Ammon's horn (tissue), 1 donor: ENCODE results near the gene C1orf159.
"Not testable (repeated sequence)": the region's sequence is repeated elsewhere in the genome, so short reads cannot be mapped to it uniquely, and the experiment has no call there.

Experiments used
- DNase-seq: peaks from one replicate; pipeline ENCODE4 v3.0.0-alpha.2; 2016; ENCODE audit warnings: low spot score

Gene C1orf159

DNA sequence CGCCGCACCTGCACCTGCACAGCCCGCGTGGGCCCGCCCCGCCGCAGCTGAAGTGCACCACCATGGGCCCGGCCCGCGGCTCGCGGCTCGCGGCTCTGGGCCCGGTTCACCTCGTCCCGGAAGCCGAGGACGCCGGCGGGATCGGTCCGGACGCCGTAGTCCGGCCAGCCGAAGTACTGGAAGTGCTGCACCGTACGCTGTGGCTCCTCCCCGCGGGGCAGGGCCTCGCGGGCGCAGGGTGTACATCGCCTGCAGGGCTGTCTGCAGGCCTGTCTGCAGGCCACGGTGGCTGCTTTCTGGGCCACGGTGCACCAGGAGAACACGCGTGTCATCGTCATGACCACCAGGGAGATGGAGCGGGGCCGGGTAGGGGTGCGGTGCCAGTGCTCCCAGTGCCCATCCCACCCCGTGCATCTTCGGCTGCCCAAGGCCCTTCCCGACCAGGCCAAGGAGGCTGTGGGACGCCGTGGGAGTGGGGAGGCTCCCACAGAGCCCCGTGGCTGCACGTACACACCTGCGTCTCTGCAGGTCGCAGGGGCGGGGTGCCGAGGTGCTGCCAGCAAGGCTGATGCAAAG is 48.5 kb downstream of the C1orf159 start:
- DNase-seq: no peak

DNA sequence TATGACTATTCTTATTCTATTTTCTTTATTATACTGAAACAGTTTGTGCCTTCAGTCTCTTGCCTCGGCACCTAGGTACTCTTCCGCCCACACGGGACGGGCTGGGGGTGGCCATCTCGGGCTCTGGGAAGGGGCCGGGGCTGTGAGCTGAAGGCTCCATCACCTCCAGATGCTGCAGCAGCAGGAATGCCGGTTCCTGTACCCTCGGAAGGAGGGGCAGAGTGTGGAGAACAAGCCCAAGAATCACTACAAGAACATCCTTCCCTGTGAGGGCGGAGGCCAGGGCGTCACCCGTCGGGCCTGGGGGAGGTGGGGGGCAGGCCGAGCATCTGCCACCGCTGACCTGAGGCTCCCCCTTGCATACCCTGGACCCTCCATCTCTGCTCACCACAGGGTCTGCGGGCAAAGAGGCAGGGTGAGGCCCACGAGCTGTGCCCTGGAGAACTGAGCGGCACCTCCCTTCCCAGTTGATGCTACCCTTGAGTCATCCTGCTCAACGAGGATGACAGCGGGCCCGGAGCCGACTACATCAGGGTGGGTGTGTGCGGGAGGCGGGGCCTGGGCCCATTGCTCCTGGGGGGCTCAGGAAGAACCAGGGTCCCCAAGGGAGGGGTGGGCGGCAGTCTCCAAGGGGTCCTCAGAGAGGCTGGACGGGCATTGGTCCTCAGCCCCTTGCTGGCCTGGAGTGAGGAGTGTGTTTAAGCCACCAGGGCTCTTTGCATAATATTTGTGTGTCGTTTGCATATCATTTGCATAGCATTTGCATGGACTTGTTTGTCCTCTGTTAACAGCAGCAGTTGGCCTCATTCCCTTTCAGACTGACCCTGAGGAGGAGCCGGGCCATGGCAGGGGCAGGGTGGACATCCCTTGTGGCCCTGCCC is 49.2 kb downstream of the C1orf159 start:
- no peak for DNase-seq

DNA sequence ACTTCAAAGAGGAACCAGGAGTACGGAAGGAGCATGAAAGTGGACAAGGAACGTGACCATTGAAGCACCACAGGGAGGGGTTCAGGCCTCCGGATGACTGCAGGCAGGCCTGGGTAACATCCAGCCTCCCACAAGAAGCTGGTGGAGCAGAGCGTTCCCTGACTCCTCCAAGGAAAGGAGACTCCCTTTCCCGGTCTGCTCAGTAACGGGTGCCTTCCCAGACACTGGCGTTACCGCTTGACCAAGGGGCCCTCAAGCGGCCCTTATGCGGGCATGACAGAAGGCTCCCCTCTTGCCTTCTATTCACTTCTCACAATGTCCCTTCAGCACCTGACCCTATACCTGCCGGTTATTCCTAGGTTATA is 50.0 kb downstream of the C1orf159 start:
- DNase-seq: not testable (repeated sequence)

DNA sequence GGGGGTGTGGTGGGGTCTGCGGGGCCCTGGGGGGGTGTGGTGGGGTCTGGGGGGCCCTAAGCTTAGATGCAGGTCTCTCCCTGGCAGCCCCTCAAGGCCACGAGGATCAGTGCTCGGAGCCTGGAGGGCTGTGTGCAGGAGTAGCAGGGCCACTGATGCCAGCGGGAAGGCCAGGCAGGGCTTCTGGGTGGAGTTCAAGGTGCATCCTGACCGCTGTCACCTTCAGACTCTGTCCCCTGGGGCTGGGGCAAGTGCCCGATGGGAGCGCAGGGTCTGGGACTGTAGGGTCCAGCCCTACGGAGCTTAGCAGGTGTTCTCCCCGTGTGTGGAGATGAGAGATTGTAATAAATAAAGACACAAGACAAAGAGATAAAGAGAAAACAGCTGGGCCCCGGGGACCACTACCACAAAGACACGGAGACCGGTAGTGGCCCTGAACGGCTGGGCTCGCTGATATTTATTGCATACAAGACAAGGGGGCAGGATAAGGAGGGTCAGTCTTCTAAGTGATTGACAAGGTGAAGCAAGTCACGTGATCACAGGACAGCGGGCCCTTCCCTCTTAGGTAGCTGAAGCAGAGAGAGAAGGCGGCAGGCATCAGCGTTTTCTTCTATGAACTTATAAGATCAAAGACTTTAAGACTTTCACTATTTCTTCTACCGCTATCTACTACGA is 50.5 kb downstream of the C1orf159 start:
- no peak for DNase-seq

DNA sequence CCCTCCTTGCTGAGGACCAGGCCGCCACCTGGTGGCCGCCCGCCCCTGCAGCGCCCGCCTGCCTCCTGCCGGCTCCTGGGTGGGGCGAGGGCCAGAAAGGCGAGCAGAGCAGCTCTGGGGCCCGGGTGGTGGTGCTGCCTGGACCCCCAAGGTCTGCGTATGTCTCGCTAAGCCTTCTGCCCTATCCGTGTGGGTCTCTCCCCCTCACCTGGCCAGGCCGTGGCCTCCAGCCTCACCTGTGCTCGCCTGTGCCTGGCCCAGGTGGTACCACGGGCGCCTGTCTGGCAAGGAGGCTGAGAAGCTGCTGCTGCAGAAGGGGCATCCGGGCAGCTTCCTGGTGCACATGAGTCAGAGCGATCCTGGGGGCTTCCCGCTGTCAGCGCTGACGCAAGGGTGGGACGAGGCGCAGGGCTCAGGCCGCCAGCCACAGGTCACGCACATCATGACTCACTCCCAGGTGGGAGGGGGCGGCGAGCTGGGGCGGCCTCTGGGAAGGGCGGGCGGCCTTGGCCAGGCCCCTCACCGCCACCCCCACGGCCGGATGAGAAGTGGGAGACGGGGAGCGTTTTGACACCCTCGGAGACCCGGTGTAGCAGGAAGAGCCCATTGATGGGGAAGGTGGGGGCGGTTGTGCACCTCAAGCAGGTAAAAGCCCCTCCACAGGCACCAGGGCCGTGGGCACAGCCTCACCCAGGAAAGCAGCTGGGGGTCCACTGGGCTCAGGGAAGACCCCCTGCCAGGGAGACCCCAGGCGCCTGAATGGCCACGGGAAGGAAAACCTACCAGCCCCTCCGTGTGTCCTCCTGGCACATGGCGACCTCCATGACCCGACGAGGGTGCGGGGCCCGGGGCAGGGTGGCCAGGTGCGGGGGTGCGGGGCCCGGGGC is 51.7 kb downstream of the C1orf159 start:
- DNase-seq: no peak

DNA sequence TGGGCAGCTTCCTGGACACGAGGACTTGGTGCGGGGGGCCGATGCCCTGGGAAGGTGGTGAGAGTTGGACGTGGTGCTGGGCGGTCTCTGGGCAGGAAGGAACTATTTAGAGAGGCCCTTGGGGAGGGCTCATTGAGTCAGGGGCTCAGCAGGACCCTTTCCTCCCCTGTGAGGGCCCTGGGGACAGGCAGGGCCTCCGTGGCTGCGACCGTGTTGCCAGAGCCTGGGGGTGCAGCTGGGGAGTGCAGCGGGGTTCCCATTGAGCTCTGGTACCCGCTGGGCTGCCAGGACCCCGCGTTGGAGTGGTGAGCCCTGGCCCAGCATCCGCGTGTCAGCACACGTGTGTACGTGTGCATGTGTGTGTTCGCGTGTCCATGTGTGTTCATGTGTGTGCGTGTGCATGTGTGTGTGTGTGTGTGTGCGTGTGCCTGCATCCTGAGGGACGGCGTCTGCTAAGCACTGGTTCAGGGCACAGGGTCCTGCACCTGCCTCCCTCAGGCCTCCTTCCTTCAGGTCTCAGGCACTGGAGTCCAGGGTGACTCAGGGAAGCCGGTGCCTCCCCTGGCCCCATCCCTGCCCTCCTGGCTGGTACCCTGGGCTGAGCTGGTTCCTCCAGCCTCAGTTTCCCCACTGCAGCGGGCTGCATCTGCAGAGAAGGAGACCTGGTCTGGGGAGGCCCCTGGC is 52.5 kb downstream of the C1orf159 start:
- no peak for DNase-seq

DNA sequence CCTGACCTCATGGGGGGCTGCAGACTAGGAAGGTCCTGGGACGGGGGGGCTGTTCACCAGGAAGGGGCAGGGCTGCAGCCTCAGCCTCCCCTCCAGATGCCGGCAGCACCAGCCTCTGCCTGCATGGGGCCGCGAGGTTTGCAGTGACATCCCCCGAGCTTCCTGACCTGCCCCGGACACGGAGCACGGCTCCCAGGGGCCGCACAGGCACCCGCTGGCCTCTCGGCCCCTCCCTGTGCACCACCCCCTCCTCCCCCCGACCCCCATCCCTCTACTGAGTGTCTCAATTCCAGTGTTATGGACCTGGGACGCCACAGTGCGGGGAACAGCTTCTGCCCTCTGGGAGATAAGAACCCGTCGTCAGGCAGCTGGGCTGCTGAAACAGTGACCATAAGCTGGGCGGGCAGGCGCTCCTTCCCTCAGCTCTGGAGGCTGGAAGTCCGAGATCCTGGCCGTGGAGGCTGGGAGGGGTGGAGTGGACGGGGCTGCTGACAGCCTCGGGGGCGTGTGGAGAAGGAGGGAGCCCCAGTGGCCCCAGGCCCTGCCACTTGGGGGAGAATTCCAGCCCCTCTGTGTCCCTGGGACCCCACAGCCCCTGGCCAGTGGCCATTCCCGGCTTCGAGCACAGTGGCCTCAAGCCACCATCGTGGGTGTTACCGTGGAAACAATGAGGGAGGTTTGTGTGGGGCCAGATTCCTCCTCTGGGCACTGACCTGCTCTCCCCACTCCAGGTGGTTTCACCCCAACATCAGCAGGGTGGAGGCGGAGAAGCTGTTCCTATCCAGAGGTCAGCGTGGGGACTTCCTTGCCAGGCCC is 53.3 kb downstream of the C1orf159 start:
- no peak for DNase-seq

DNA sequence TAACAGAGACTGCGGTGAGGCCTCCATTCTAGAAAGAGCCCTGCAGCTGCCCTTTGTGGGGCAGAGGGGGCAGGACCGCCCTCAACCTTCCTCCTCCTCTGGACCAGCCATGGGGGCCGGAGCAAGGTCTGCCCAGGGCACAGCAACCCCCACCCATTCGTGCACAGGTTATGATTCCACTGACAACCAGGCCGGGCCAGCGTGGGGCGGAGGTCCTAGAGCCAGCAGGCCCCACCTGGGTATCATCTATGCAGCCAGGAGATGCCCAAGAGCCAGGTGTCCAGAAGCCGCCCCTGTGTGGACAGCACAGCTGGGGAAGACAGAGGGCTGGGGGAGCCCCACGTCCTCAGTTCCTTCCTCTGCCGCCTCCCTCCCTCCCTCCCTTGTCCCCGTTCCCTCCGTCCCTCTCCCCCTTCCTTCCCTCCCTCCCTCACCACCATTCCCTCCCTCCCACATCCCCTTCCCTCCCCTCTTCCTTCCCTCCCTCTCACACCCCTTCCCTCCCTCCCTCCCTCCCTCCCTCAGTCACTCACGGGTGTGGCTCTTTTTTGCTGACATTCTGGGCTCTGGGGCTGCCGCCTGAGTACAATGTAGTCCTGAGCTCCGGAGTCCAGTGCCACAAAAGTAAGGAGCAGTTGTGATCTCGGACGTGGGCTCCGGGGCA is 54.1 kb downstream of the C1orf159 start:
- no peak for DNase-seq

DNA sequence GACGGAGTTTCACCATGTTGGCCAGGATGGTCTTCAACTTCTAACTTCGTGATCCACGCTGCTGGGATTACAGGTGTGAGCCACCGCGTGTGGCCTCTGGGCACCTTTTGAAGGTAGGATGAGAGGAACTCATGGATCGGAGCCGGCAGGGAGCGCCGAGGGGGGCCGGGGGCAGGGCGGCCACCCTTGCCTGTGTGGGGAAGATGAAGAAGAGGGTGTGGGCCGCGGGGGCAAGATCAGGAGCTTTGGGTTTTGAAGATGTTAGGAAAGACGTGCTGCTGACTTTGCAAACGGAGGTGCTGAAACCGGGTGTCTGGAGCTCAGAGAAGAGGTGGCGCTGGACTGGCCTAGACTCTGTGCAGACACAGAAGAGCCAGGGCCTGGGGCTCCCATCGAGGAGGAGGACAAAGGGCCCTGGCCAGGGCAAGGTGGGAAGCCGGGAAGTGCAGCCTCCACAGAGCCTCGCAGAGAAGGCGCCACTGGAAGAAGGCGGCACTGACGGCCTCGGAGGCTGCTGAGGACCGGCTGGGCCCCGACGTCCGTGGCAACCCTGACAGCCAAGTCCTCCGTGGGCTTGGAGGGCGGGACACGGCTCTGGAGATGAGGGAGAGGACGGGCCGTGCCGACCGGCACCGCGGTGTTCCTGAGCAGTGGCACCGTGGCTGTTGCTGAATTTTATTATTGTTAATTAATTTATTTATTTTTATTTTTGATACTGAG is 55.4 kb downstream of the C1orf159 start:
- DNase-seq: no peak

DNA sequence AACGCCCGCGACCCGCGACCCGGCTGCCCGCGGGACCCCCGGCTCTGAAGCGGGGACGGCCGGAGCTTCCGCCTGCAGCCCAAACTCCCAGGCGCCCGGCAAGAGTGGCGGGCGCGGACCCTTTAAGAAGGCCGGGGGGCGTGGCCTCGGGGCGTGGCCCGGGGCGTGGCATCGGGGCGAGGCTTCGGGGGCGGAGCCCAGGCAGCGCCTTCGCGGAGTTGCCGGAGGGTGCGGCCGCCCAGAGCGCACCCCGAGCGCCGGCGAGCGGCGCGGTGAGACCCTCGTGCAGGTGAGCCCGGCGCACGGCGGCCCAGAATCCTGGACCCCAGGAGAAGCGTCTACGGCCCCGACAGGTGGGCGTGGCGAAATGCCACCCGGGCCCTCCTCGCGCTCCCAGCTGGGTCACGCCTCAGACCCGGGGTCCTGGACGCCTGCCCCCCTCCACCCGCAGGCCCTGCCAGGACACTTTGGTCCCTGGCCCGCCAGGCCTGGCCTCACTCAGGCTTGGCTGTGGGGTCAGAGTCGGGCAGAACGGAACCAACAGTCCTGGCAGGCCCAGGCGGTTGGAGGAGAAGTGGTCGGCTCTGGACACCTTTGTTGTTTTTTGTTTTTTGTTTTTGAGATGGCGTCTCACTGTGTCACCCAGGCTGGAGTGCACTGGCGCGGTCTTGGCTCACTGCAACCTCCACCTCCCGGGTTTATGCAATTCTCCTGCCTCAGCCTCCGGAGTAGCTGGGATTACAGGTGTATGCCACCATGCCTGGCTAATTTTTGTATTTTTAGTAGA is 56.2 kb downstream of the C1orf159 start:
- DNase-seq: peak; percentile 71

DNA sequence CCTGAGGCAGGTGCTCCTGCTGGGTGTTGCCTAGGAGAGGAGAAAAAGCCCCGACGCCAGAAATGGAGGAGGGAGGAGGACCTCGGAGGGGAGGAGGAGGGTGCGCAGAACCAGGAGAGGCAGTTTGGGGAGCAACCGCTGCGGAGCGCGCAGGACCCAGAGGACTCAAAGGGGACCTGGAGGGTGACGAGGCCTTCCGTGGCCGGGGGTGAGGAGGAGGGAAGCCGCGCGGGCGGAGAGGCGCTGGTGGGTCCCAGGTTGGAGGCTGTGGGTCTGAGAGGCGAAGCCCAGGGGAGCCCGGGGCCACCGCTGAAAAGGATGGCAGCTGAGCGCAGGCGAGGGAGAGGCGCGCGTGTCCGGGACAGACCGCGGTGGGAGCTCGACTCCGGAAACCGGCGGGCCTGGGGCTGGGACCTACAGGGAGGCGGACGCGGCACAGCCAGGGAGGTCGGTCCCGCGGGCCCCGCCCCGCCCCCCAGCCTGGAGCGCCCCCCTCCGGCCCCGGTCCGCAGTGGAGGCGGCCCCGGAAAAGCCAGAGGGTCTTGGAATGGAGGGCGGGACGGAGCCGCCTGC is 56.9 kb downstream of the C1orf159 start:
- DNase-seq: no peak

DNA sequence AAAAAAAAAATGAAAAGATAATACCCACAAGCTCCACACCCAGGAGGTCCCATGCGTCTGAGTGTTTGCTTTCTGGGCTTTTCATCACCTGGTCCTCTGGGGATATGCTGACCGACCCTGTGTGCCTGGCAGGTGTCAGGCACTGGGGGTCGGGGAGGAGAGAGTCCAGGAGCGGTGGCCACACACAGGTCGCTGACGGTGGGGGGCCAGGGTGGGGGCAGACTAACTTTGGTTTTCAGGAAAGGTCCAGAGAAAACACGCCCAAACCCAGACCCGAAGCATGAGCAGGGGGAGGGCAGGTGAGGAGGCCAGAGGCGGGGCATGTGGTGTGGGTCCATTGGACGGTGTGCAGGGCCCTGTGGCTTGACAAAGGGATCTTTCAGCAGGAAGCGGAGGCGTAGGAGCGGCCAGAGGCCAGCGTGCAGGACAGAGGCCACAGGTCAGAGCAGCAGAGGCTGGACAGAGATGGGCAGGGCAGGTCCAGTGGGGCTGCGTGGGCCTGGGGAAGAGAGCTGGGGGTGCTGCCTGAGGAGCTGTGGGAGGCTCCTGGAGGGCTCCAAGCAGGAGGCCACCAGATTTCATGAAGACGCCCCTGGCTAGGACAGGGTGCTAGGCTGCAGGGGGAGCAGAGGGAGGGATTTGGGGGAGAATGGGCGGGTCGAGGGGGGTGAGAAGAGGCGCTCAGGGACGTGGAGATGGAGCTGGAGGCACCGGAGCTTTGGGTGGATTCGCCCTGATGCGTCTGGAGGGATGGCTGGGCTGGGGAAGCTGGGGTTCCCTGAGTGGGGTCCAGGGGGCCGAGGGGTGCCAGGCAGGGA is 57.6 kb downstream of the C1orf159 start:
- DNase-seq: no peak

DNA sequence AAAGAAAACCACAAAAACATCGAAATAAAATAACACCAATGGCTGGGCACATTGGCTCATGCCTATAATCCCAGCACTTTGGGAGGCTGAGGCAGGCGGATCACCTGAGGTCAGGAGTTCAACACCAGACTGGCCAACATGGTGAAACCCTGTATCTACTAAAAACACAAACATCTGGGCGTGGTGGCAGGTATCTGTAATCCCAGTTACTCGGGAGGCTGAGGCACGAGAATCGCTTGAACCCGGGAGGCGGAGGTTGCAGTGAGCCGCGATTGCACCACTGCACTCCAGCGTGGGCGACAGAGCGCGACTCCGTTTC is 58.2 kb downstream of the C1orf159 start:
- not testable (repeated sequence) for DNase-seq

DNA sequence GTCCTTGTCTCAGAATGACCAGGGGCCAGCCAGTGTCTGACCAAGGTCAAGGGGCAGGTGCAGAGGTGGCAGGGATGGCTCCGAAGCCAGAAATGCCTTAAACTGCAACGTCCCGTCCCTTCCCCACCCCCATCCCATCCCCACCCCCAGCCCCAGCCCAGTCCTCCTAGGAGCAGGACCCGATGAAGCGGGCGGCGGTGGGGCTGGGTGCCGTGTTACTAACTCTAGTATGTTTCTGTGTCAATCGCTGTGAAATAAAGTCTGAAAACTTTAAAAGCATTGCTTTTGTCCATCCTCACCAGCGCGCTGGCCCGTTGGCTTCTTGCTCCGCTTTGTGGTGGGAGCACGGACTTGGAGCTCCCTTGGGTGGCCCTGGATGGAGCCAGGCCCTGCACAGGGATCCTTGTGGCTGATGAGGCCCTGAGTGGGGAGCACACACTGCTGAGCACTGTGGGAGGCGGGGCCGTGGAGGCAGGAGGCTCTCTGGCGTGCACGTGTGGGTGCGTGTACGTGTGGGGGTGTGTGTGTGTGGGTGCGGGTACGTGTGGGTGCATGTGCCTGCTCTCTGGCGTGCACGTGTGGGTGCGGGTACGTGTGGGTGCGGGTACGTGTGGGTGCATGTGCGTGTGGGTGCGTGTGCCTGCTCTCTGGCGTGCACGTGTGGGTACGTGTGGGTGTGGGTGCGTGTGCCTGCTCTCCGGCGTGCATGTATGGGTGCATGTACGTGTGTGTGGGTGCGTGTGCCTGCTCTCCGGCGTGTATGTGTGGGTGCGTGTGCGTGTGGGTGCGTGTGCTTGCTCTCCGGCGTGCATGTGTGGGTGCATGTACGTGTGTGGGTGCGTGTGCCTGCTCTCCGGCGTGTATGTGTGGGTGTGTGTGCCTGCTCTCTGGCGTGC is 59.8 kb downstream of the C1orf159 start:
- DNase-seq: no peak

DNA sequence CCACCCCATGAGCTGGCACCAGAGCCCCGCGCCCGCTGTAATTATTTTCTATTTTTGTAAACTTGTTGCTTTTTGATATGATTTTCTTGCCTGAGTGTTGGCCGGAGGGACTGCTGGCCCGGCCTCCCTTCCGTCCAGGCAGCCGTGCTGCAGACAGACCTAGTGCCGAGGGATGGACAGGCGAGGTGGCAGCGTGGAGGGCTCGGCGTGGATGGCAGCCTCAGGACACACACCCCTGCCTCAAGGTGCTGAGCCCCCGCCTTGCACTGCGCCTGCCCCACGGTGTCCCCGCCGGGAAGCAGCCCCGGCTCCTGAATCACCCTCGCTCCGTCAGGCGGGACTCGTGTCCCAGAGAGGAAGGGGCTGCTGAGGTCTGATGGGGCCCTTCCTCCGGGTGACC is 60.9 kb downstream of the C1orf159 start:
- DNase-seq: no peak

DNA sequence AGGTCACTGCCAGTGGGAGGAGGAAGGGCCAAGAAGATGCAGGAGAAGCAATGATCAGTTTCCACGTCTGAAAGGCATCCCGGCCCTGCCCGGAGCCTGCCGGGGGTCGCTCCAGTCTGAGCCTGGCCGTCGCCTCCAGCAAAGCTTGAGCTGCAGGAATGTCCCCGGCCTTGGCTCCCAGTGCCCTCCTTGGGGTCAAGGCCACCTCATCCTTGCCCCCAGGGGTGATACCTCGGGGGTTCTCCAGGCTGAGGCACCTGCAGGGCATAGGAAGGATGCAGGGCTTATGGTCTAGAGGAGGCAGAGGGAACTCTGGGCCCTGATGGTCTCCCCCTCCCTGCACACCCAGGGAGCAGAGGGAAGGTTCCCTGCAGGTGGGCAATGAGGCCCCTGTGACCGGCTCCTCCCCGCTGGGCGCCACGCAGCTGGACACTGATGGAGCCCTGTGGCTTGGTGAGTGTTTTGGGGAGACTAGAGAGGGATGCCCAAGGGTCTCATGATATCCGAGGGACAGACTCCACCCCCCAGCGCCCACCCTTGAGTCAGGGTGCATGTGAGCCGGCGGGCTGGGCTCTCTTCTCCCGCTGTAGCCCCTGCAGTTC is 61.7 kb downstream of the C1orf159 start:
- DNase-seq: no peak
